HCT116 (cell line): ENCODE data around the gene NUDT9. TPM values are rescaled to one million over a fixed set of nuclear protein-coding genes. Genes with fewer than 3 reads are reported as not detected.

Experiments used
- ATAC-seq: fragments of 200-7000 bp; cut with Tn5 transposase; 2 replicates; pipeline ENCODE4 v1.9.1; 2020; ENCODE audit warnings: mild to moderate bottlenecking, moderate library complexity
- BruUV-seq: library from RNA; stranded (reverse); fragments of 400-500 nt; replicated peaks from 2 replicates; lab custom pipeline; 2021; lab: Mats Ljungman, UMichigan
- CTCF ChIA-PET: fragments of 300-600 bp; sonication (Branson Sonifier 250); formaldehyde crosslinking; loops from one replicate; lab custom pipeline; 2021; ENCODE audit warnings: antibody characterized with exemption; lab: Charles Lee
- POLR2A ChIA-PET: fragments of 300-600, 350-600 bp; sonication (Branson Sonifier 250); formaldehyde crosslinking; loops from one replicate; lab custom pipeline; 2021; ENCODE audit warnings: antibody characterized with exemption; lab: Charles Lee
- RAD21 ChIA-PET, 2 experiments: fragments of 300-600 bp; sonication (Branson Sonifier 250); formaldehyde crosslinking; loops; one replicate each; lab custom pipeline; 2023; ENCODE audit warnings: low total read pairs in 2 of 2; ENCODE audit not compliant: uncharacterized antibody in 2 of 2, unreplicated experiment in 2 of 2, low non-redundant PET in 1 of 2; lab: Charles Lee
- DNase-seq: peaks from one replicate; pipeline ENCODE4 v3.0.0-alpha.2; 2010; ENCODE audit warnings: low read depth, low spot score
- H2AFZ ChIP-seq: fragments of 200-600 bp; shearing (Covaris generic), sonication (generic); 2 replicates; pipeline ENCODE4 v1.6.1; 2017; ENCODE audit warnings: low read depth, mixed run types, mixed read lengths, antibody characterized with exemption, low read length; ENCODE audit not compliant: poor library complexity, severe bottlenecking
- H3K27ac ChIP-seq: 2 replicates; pipeline ENCODE4 v1.5.1; 2012; ENCODE audit warnings: low read depth, low read length
- H3K27me3 ChIP-seq: fragments of 200-600 bp; sonication (generic); 2 replicates; pipeline ENCODE4 v1.6.1; 2016; ENCODE audit warnings: mixed run types, low read length, mixed read lengths; ENCODE audit not compliant: insufficient read depth
- H3K36me3 ChIP-seq, 2 experiments: fragments of 200-500 bp in 1 of 2; fragments of 200-600 bp in 1 of 2; sonication (Bioruptor generic) in 1 of 2; sonication (generic) in 1 of 2; 2 replicates each; pipeline versions ENCODE4 v1.5.1 to v1.6.1; 2014 to 2016; ENCODE audit warnings: low read length in 2 of 2, inconsistent platforms in 1 of 2, mixed read lengths in 1 of 2, mixed run types in 1 of 2; ENCODE audit not compliant: insufficient read depth in 2 of 2, control insufficient read depth in 1 of 2
- H3K4me1 ChIP-seq, 2 experiments: fragments of 200-600 bp in 1 of 2; sonication (generic) in 1 of 2; 2 replicates each; pipeline versions ENCODE4 v1.5.1 to v1.6.1; 2012 to 2017; ENCODE audit warnings: low read length in 2 of 2, inconsistent platforms in 1 of 2, mild to moderate bottlenecking in 1 of 2, mixed read lengths in 1 of 2, mixed run types in 1 of 2, moderate library complexity in 1 of 2; ENCODE audit not compliant: insufficient read depth in 2 of 2, control insufficient read depth in 1 of 2
- H3K4me2 ChIP-seq: fragments of 200-600 bp; sonication (generic); 2 replicates; pipeline ENCODE4 v1.6.1; 2017; ENCODE audit warnings: mixed run types, low read length, mixed read lengths
- H3K4me3 ChIP-seq, 2 experiments: fragments of 200-600 bp in 1 of 2; sonication (generic) in 1 of 2; replicated peaks in 1 of 2; 2 replicates each; pipeline ENCODE4 v1.5.1; 2011 to 2016; ENCODE audit warnings: low read length in 2 of 2, control low read depth in 1 of 2, low read depth in 1 of 2, mild to moderate bottlenecking in 1 of 2, mixed read lengths in 1 of 2, mixed run types in 1 of 2
- H3K79me2 ChIP-seq: fragments of 200-600 bp; sonication (generic); 2 replicates; pipeline ENCODE4 v1.6.1; 2017; ENCODE audit warnings: mild to moderate bottlenecking, mixed run types, low read length, moderate library complexity, mixed read lengths; ENCODE audit not compliant: insufficient read depth
- H3K9ac ChIP-seq: fragments of 200-600 bp; sonication (generic); 2 replicates; pipeline ENCODE4 v1.6.1; 2016; ENCODE audit warnings: low read length, mixed read lengths
- H3K9me2 ChIP-seq: fragments of 200-600 bp; sonication (generic), shearing (Covaris generic); 2 replicates; pipeline ENCODE4 v1.6.1; 2017; ENCODE audit warnings: mixed run types, mild to moderate bottlenecking, moderate library complexity; ENCODE audit not compliant: insufficient read depth
- H3K9me3 ChIP-seq, 2 experiments: fragments of 200-500 bp in 1 of 2; fragments of 200-600 bp in 1 of 2; sonication (Bioruptor generic) in 1 of 2; sonication (generic) in 1 of 2; 2 replicates each; pipeline ENCODE4 v1.6.1; 2014 to 2017; ENCODE audit warnings: low read length in 2 of 2, mixed read lengths in 2 of 2, inconsistent platforms in 1 of 2, low read depth in 1 of 2, mild to moderate bottlenecking in 1 of 2, mixed run types in 1 of 2, moderate library complexity in 1 of 2; ENCODE audit not compliant: control insufficient read depth in 1 of 2, insufficient read depth in 1 of 2
- H4K20me1 ChIP-seq: fragments of 200-600 bp; sonication (generic), shearing (Covaris generic); 2 replicates; pipeline ENCODE4 v1.6.1; 2017; ENCODE audit warnings: mixed run types, mild to moderate bottlenecking, moderate library complexity; ENCODE audit not compliant: insufficient read depth
- CBX3 ChIP-seq: IDR thresholded peaks from 2 replicates; pipeline ENCODE4 v1.6.1; 2012; ENCODE audit warnings: low read depth
- EZH2phosphoT487 ChIP-seq: fragments of 200-600 bp; IDR thresholded peaks from 2 replicates; pipeline ENCODE4 v1.6.1; 2018; ENCODE audit warnings: antibody characterized with exemption, borderline replicate concordance
- FOSL1 ChIP-seq: IDR thresholded peaks from 2 replicates; pipeline ENCODE4 v1.6.1; 2012; ENCODE audit warnings: low read depth
- JUND ChIP-seq: IDR thresholded peaks from 2 replicates; pipeline ENCODE4 v1.6.1; 2012
- TCF7L2 ChIP-seq: IDR thresholded peaks from 2 replicates; pipeline ENCODE4 v1.7.0; 2011; ENCODE audit warnings: borderline replicate concordance, inconsistent platforms; ENCODE audit not compliant: insufficient read depth, insufficient read length; ENCODE audit errors: extremely low read depth
- YY1 ChIP-seq: IDR thresholded peaks from 2 replicates; pipeline ENCODE4 v1.6.1; 2011; ENCODE audit warnings: low read length, low read depth, moderate library complexity, mild to moderate bottlenecking; ENCODE audit not compliant: insufficient replicate concordance; ENCODE audit errors: extremely low read depth
- intact Hi-C: fragments of 100-400 bp; cut with micrococcal nuclease; formaldehyde crosslinking; loops from 2 replicates; pipeline ENCODE4 v1.10.0; 2022
- total RNA-seq: library from RNA; stranded (reverse); gene quantifications from one replicate; pipeline ENCODE4 v1.2.1, GENCODE V29; 2021; ENCODE audit not compliant: unreplicated experiment
- TF ChIP-seq, protein P1 (sequence below), 3 experiments: fragments of 200-600 bp in 1 of 3; sonication (generic) in 1 of 3; IDR thresholded peaks in 2 of 3; conservative IDR thresholded peaks in 1 of 3; 2 replicates each; pipeline ENCODE4 v1.5.1; 2012 to 2017; ENCODE audit warnings: low read depth in 2 of 3, low read length in 2 of 3, antibody characterized with exemption in 1 of 3, borderline replicate concordance in 1 of 3, control low read depth in 1 of 3, mild to moderate bottlenecking in 1 of 3, mixed read lengths in 1 of 3, mixed run types in 1 of 3, moderate library complexity in 1 of 3; ENCODE audit not compliant: insufficient read depth in 1 of 3
- TF ChIP-seq, protein P2 (sequence below): IDR thresholded peaks from 2 replicates; pipeline ENCODE4 v1.6.1; 2012; ENCODE audit warnings: low read depth

Gene NUDT9
- total RNA-seq, 1 experiment from 2014 or later: 13.5 TPM

GRCh38 chr4:87493115-87493514 is 70.7 kb downstream of the NUDT9 start:
- no peaks in the 10 kb centered on the region for H3K9me3 ChIP-seq
- CTCF ChIA-PET: no interaction called here
- intact Hi-C loops: no loop called here
- no peaks in the 10 kb centered on the region for H3K4me1 ChIP-seq
- no peaks in the 10 kb centered on the region for H3K9me2 ChIP-seq
- DNase-seq: no peak
- H3K9ac ChIP-seq: no peak overlapping the region
- TF ChIP-seq CBX3: no peak
- no peak for TF ChIP-seq TCF7L2
- TF ChIP-seq, protein P1, sequence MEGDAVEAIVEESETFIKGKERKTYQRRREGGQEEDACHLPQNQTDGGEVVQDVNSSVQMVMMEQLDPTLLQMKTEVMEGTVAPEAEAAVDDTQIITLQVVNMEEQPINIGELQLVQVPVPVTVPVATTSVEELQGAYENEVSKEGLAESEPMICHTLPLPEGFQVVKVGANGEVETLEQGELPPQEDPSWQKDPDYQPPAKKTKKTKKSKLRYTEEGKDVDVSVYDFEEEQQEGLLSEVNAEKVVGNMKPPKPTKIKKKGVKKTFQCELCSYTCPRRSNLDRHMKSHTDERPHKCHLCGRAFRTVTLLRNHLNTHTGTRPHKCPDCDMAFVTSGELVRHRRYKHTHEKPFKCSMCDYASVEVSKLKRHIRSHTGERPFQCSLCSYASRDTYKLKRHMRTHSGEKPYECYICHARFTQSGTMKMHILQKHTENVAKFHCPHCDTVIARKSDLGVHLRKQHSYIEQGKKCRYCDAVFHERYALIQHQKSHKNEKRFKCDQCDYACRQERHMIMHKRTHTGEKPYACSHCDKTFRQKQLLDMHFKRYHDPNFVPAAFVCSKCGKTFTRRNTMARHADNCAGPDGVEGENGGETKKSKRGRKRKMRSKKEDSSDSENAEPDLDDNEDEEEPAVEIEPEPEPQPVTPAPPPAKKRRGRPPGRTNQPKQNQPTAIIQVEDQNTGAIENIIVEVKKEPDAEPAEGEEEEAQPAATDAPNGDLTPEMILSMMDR (IDR thresholded peaks at IDR 0.05 in 2 of 3, conservative IDR thresholded peaks at IDR 0.05 in 1 of 3; ENCODE audit: borderline replicate concordance in 1 of 3, insufficient read depth in 1 of 3, low read depth in 2 of 3, low read length in 2 of 3): no peak
- no peak for TF ChIP-seq EZH2phosphoT487
- TF ChIP-seq, protein P2, sequence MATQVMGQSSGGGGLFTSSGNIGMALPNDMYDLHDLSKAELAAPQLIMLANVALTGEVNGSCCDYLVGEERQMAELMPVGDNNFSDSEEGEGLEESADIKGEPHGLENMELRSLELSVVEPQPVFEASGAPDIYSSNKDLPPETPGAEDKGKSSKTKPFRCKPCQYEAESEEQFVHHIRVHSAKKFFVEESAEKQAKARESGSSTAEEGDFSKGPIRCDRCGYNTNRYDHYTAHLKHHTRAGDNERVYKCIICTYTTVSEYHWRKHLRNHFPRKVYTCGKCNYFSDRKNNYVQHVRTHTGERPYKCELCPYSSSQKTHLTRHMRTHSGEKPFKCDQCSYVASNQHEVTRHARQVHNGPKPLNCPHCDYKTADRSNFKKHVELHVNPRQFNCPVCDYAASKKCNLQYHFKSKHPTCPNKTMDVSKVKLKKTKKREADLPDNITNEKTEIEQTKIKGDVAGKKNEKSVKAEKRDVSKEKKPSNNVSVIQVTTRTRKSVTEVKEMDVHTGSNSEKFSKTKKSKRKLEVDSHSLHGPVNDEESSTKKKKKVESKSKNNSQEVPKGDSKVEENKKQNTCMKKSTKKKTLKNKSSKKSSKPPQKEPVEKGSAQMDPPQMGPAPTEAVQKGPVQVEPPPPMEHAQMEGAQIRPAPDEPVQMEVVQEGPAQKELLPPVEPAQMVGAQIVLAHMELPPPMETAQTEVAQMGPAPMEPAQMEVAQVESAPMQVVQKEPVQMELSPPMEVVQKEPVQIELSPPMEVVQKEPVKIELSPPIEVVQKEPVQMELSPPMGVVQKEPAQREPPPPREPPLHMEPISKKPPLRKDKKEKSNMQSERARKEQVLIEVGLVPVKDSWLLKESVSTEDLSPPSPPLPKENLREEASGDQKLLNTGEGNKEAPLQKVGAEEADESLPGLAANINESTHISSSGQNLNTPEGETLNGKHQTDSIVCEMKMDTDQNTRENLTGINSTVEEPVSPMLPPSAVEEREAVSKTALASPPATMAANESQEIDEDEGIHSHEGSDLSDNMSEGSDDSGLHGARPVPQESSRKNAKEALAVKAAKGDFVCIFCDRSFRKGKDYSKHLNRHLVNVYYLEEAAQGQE: no peak
- no peak for TF ChIP-seq JUND
- no peak for TF ChIP-seq YY1
- no peak for TF ChIP-seq FOSL1
- TF ChIP-seq, all 23 proteins: peak for 0
- Histone ChIP-seq H2AFZ (no peak overlapping the region), H3K27me3 (no peaks in the 10 kb centered on the region), H3K4me3 (no peak overlapping the region), H3K36me3 (no peaks in the 10 kb centered on the region), H3K4me2 (no peak overlapping the region), H3K79me2 (no peaks in the 10 kb centered on the region), H3K27ac (no peak overlapping the region), H4K20me1 (no peaks in the 10 kb centered on the region)
- ATAC-seq: no peak
- RAD21 ChIA-PET: no interaction called here
- POLR2A ChIA-PET: no interaction called here
- BruUV-seq: no TSS peak
